WTC11 (cell line): ENCODE data around the gene BANK1.

Experiments
- FOXK1 ChIP-seq: sonication (generic); formaldehyde crosslinking; IDR thresholded peaks from 2 replicates; pipeline ENCODE4 v1.8.0; 2022; ENCODE audit warnings: mild to moderate bottlenecking, moderate library complexity, missing genetic modification reagents
- MXD4 ChIP-seq: fragments of 250-450 bp; sonication (Bioruptor Pico); IDR thresholded peaks from 2 replicates; pipeline ENCODE4 v1.8.0; 2021; ENCODE audit warnings: mild to moderate bottlenecking, moderate library complexity, borderline replicate concordance
- NR2C2 ChIP-seq: sonication (generic); formaldehyde crosslinking; IDR thresholded peaks from 2 replicates; pipeline ENCODE4 v1.8.0; 2022; ENCODE audit warnings: mild to moderate bottlenecking, missing genetic modification reagents
- SP1 ChIP-seq: sonication (generic); formaldehyde crosslinking; conservative IDR thresholded peaks from 2 replicates; pipeline ENCODE4 v1.8.1; 2022; ENCODE audit warnings: missing genetic modification reagents
- TF ChIP-seq, protein P1 (sequence below): fragments of 200-600 bp; IDR thresholded peaks from 2 replicates; pipeline ENCODE4 v1.8.0; 2022; ENCODE audit warnings: antibody characterized with exemption
- TF ChIP-seq, protein P2 (sequence below): sonication (generic); formaldehyde crosslinking; IDR thresholded peaks from 2 replicates; pipeline ENCODE4 v1.8.0; 2022; ENCODE audit warnings: mild to moderate bottlenecking, missing genetic modification reagents
- TF ChIP-seq, protein P3 (sequence below): sonication (generic); formaldehyde crosslinking; IDR thresholded peaks from 2 replicates; pipeline ENCODE4 v1.8.1; 2023; ENCODE audit warnings: mild to moderate bottlenecking, moderate library complexity, missing genetic modification reagents
- TF ChIP-seq, protein P4 (sequence below): fragments of 250-450 bp; sonication (Bioruptor Pico); IDR thresholded peaks from 2 replicates; pipeline ENCODE4 v2.1.2; 2022; ENCODE audit warnings: mild to moderate bottlenecking, moderate library complexity
- TF ChIP-seq, protein P5 (sequence below): sonication (generic); formaldehyde crosslinking; IDR thresholded peaks from 2 replicates; pipeline ENCODE4 v1.8.1; 2022; ENCODE audit warnings: low read depth, missing genetic modification reagents, borderline replicate concordance
- TF ChIP-seq, protein P6 (sequence below): sonication (generic); formaldehyde crosslinking; IDR thresholded peaks from 2 replicates; pipeline ENCODE4 v1.8.1; 2023; ENCODE audit warnings: mild to moderate bottlenecking, missing genetic modification reagents

DNA sequence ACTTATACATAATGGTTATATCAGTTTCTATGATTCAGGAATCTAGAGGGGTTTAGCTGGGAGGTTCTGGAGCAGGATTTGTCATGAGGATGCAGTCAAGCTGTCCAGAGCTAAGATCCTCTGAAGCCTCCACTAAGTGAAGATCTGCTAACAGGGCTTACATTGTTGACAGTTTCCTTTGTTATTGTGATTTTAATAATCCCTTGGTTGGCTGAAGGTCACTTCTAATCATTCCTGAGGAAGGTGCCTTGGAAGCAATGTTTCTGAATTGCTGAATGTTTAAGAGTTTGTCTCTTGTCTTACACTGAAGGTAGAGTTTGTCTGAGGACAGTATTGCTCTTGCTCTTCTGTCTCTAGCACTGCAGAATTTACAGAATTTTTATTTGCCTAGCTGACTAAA, 41.3 kb downstream of the BANK1 start:
- TF ChIP-seq, protein P1, sequence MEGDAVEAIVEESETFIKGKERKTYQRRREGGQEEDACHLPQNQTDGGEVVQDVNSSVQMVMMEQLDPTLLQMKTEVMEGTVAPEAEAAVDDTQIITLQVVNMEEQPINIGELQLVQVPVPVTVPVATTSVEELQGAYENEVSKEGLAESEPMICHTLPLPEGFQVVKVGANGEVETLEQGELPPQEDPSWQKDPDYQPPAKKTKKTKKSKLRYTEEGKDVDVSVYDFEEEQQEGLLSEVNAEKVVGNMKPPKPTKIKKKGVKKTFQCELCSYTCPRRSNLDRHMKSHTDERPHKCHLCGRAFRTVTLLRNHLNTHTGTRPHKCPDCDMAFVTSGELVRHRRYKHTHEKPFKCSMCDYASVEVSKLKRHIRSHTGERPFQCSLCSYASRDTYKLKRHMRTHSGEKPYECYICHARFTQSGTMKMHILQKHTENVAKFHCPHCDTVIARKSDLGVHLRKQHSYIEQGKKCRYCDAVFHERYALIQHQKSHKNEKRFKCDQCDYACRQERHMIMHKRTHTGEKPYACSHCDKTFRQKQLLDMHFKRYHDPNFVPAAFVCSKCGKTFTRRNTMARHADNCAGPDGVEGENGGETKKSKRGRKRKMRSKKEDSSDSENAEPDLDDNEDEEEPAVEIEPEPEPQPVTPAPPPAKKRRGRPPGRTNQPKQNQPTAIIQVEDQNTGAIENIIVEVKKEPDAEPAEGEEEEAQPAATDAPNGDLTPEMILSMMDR, result no peak
- no peak for TF ChIP-seq NR2C2 (CRISPR knock-in tag)
- TF ChIP-seq, protein P2, sequence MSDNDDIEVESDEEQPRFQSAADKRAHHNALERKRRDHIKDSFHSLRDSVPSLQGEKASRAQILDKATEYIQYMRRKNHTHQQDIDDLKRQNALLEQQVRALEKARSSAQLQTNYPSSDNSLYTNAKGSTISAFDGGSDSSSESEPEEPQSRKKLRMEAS (CRISPR knock-in tag), result no peak
- no peak for TF ChIP-seq MXD4
- TF ChIP-seq, protein P3, sequence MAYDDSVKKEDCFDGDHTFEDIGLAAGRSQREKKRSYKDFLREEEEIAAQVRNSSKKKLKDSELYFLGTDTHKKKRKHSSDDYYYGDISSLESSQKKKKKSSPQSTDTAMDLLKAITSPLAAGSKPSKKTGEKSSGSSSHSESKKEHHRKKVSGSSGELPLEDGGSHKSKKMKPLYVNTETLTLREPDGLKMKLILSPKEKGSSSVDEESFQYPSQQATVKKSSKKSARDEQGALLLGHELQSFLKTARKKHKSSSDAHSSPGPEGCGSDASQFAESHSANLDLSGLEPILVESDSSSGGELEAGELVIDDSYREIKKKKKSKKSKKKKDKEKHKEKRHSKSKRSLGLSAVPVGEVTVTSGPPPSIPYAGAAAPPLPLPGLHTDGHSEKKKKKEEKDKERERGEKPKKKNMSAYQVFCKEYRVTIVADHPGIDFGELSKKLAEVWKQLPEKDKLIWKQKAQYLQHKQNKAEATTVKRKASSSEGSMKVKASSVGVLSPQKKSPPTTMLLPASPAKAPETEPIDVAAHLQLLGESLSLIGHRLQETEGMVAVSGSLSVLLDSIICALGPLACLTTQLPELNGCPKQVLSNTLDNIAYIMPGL, result no peak
- no peak for TF ChIP-seq SP1
- TF ChIP-seq FOXK1 (CRISPR knock-in tag), result no peak
- TF ChIP-seq, protein P4, sequence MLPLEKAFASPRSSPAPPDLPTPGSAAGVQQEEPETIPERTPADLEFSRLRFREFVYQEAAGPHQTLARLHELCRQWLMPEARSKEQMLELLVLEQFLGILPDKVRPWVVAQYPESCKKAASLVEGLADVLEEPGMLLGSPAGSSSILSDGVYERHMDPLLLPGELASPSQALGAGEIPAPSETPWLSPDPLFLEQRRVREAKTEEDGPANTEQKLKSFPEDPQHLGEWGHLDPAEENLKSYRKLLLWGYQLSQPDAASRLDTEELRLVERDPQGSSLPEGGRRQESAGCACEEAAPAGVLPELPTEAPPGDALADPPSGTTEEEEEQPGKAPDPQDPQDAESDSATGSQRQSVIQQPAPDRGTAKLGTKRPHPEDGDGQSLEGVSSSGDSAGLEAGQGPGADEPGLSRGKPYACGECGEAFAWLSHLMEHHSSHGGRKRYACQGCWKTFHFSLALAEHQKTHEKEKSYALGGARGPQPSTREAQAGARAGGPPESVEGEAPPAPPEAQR, result no peak
- TF ChIP-seq, protein P5, sequence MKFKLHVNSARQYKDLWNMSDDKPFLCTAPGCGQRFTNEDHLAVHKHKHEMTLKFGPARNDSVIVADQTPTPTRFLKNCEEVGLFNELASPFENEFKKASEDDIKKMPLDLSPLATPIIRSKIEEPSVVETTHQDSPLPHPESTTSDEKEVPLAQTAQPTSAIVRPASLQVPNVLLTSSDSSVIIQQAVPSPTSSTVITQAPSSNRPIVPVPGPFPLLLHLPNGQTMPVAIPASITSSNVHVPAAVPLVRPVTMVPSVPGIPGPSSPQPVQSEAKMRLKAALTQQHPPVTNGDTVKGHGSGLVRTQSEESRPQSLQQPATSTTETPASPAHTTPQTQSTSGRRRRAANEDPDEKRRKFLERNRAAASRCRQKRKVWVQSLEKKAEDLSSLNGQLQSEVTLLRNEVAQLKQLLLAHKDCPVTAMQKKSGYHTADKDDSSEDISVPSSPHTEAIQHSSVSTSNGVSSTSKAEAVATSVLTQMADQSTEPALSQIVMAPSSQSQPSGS (CRISPR knock-in tag), result no peak
- TF ChIP-seq, protein P6, sequence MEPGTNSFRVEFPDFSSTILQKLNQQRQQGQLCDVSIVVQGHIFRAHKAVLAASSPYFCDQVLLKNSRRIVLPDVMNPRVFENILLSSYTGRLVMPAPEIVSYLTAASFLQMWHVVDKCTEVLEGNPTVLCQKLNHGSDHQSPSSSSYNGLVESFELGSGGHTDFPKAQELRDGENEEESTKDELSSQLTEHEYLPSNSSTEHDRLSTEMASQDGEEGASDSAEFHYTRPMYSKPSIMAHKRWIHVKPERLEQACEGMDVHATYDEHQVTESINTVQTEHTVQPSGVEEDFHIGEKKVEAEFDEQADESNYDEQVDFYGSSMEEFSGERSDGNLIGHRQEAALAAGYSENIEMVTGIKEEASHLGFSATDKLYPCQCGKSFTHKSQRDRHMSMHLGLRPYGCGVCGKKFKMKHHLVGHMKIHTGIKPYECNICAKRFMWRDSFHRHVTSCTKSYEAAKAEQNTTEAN (CRISPR knock-in tag), result no peak
